Hepatocyte (in vitro differentiated cells): ENCODE results near the gene JARID2.

Source experiments
- EZH2 ChIP-seq: fragments of 200-600 bp; sonication (generic); IDR thresholded peaks from 2 replicates; pipeline ENCODE4 v1.6.1; 2016; ENCODE audit warnings: antibody characterized with exemption, mild to moderate bottlenecking, borderline replicate concordance
- EZH2phosphoT487 ChIP-seq: fragments of 200-600 bp; sonication (generic); IDR thresholded peaks from one replicate; pipeline ENCODE4 v1.6.1; 2018; ENCODE audit warnings: antibody characterized with exemption, mild to moderate bottlenecking, low read depth, moderate library complexity; ENCODE audit not compliant: unreplicated experiment, severe bottlenecking
- TF ChIP-seq, protein P1 (sequence below): fragments of 200-600 bp; sonication (generic); IDR thresholded peaks from 2 replicates; pipeline ENCODE4 v1.5.1; 2016; ENCODE audit warnings: antibody characterized with exemption, mild to moderate bottlenecking; ENCODE audit not compliant: poor library complexity

DNA sequence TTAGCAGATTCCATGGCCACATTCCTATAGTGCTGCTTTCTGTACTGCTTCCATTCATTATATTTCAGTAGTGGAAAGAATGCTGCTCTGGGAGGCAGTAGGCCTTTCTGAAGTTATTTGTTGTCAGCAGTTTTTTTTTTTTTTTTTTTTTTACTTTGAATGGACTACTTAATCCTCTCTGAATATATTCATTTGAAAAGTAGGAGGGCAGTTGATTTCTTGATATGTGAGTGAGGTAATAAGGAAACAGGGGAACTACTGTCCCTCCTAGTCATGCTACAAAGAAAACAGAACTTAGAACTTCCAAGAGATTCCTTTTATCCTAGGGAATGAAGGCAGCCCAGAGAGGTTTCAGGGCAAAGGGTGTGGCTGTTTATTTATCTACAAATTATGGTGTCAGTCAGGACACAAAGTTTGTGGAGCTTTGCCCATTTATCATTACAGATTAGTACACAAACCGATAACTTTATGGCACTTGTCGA, 155.9 kb downstream of the JARID2 start:
- TF ChIP-seq, protein P1, sequence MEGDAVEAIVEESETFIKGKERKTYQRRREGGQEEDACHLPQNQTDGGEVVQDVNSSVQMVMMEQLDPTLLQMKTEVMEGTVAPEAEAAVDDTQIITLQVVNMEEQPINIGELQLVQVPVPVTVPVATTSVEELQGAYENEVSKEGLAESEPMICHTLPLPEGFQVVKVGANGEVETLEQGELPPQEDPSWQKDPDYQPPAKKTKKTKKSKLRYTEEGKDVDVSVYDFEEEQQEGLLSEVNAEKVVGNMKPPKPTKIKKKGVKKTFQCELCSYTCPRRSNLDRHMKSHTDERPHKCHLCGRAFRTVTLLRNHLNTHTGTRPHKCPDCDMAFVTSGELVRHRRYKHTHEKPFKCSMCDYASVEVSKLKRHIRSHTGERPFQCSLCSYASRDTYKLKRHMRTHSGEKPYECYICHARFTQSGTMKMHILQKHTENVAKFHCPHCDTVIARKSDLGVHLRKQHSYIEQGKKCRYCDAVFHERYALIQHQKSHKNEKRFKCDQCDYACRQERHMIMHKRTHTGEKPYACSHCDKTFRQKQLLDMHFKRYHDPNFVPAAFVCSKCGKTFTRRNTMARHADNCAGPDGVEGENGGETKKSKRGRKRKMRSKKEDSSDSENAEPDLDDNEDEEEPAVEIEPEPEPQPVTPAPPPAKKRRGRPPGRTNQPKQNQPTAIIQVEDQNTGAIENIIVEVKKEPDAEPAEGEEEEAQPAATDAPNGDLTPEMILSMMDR = no peak
- no peak for TF ChIP-seq EZH2
- no peak for TF ChIP-seq EZH2phosphoT487
